PFSK-1 (cell line): ENCODE data around the gene ABCB9.

Source experiments
- FOXP2 ChIP-seq: optimal IDR thresholded peaks from 2 replicates; pipeline ENCODE3; 2011; ENCODE audit warnings: borderline replicate concordance, control low read depth, inconsistent platforms; ENCODE audit not compliant: insufficient read depth; ENCODE audit errors: extremely low read length, extremely low read depth
- POLR2AphosphoS5 ChIP-seq: IDR thresholded peaks from 2 replicates; pipeline ENCODE4 v1.6.1; 2012; ENCODE audit warnings: low read depth, mild to moderate bottlenecking, control low read depth, low read length, moderate library complexity
- REST ChIP-seq, 2 experiments: IDR thresholded peaks; 2 replicates each; pipeline versions ENCODE4 v1.6.1 to v1.8.0; 2011 to 2012; ENCODE audit warnings: low read depth in 2 of 2, low read length in 2 of 2, control low read depth in 1 of 2, inconsistent platforms in 1 of 2, mild to moderate bottlenecking in 1 of 2, moderate library complexity in 1 of 2; ENCODE audit not compliant: insufficient read depth in 1 of 2
- SIN3A ChIP-seq: IDR thresholded peaks from 2 replicates; pipeline ENCODE4 v1.6.1; 2012; ENCODE audit warnings: mild to moderate bottlenecking, low read length, moderate library complexity, borderline replicate concordance; ENCODE audit not compliant: insufficient read depth
- TAF1 ChIP-seq: IDR thresholded peaks from 2 replicates; pipeline ENCODE4 v1.6.1; 2012; ENCODE audit warnings: low read length, control low read depth, borderline replicate concordance; ENCODE audit not compliant: insufficient read depth

ABCB9 gene

GRCh38 chr12:122917507-122918121, 48.6 kb downstream of the ABCB9 start:
- no peak for TF ChIP-seq REST (IDR thresholded peaks at IDR 0.05; ENCODE audit: insufficient read depth in 1 of 2, low read depth in 2 of 2, low read length in 2 of 2)
- no peak for TF ChIP-seq TAF1
- TF ChIP-seq SIN3A: no peak
- TF ChIP-seq POLR2AphosphoS5: no peak
- TF ChIP-seq FOXP2: no peak

- TF ChIP-seq FOXP2 (no peak), SIN3A (no peak), TAF1 (no peak), POLR2AphosphoS5 (no peak), REST (IDR thresholded peaks at IDR 0.05; ENCODE audit: insufficient read depth in 1 of 2, low read depth in 2 of 2, low read length in 2 of 2) (no peak)
These were observed 56.6 kb downstream of the ABCB9 start for GRCh38 chr12:122909442-122910288.

- no peak for TF ChIP-seq TAF1
- TF ChIP-seq SIN3A: no peak
These were observed 57.3 kb downstream of the ABCB9 start for GRCh38 chr12:122908915-122909314.

- no peak for TF ChIP-seq POLR2AphosphoS5
These were observed 62.6 kb downstream of the ABCB9 start for GRCh38 chr12:122903693-122904034.

- TF ChIP-seq POLR2AphosphoS5: no peak
These were observed 63.2 kb downstream of the ABCB9 start for GRCh38 chr12:122902854-122903692.

GRCh38 chr12:122899887-122900286, 66.4 kb downstream of the ABCB9 start:
- TF ChIP-seq TAF1 (no peak), SIN3A (no peak), POLR2AphosphoS5 (no peak), FOXP2 (no peak), REST (IDR thresholded peaks at IDR 0.05; ENCODE audit: insufficient read depth in 1 of 2, low read depth in 2 of 2, low read length in 2 of 2) (no peak)
